H1 (cell line): ENCODE data around the gene FIBIN. TPM values are rescaled to one million over a fixed set of nuclear protein-coding genes. Genes with fewer than 3 reads are reported as not detected.

Source experiments
- CTCF ChIA-PET: fragments of 300-600 bp; sonication (Branson Sonifier 250); formaldehyde crosslinking; loops from one replicate; lab custom pipeline; 2021; ENCODE audit not compliant: partially characterized antibody; lab: Charles Lee
- POLR2A ChIA-PET: fragments of 300-600 bp; sonication (Branson Sonifier 250); formaldehyde crosslinking; loops from one replicate; lab custom pipeline; 2021; ENCODE audit warnings: inconsistent platforms; ENCODE audit not compliant: partially characterized antibody; lab: Charles Lee
- DNase-seq, 2 experiments: peaks; one replicate each; pipeline versions ENCODE4 v3.0.0 to v3.0.0-alpha.2; 2010 to 2022; ENCODE audit warnings: low spot score in 2 of 2, low read depth in 1 of 2, mixed read lengths in 1 of 2
- FAIRE-seq: peaks from 2 replicates; lab custom pipeline; 2011; peaks lifted over from hg19 to GRCh38; lab: Jason Lieb, UNC
- H2AFZ ChIP-seq: 2 replicates; pipeline ENCODE4 v1.8.1; 2012; ENCODE audit warnings: low read length, inconsistent platforms
- H2AK5ac ChIP-seq: 2 replicates; pipeline ENCODE4 v1.6.1; 2013; ENCODE audit warnings: low read depth, low read length
- H2BK120ac ChIP-seq: replicated peaks from 2 replicates; pipeline ENCODE3; 2013; ENCODE audit warnings: low read depth, low read length, inconsistent platforms
- H2BK12ac ChIP-seq: 2 replicates; pipeline ENCODE4 v1.6.1; 2013; ENCODE audit warnings: low read depth, low read length
- H2BK15ac ChIP-seq: 2 replicates; pipeline ENCODE4 v1.6.1; 2013; ENCODE audit warnings: low read length
- H2BK20ac ChIP-seq: 2 replicates; pipeline ENCODE4 v1.6.1; 2013; ENCODE audit warnings: low read length
- H2BK5ac ChIP-seq: 2 replicates; pipeline ENCODE4 v1.6.1; 2013; ENCODE audit warnings: low read depth, low read length
- H3K14ac ChIP-seq: 2 replicates; pipeline ENCODE4 v1.6.1; 2013; ENCODE audit warnings: inconsistent platforms; ENCODE audit not compliant: insufficient read length
- H3K18ac ChIP-seq: 2 replicates; pipeline ENCODE4 v1.6.1; 2013; ENCODE audit warnings: low read length; ENCODE audit errors: extremely low read depth
- H3K23ac ChIP-seq: 2 replicates; pipeline ENCODE4 v1.6.1; 2013; ENCODE audit warnings: inconsistent platforms; ENCODE audit not compliant: insufficient read length
- H3K23me2 ChIP-seq: 2 replicates; pipeline ENCODE4 v1.6.1; 2013; ENCODE audit warnings: low read depth, low read length
- H3K27ac ChIP-seq: 2 replicates; pipeline ENCODE4 v1.6.1; 2011; ENCODE audit warnings: low read depth, low read length, inconsistent platforms
- H3K27me3 ChIP-seq, 4 experiments: replicated peaks in 1 of 4; 1 replicate in 1 of 4; 2 replicates in 3 of 4; pipeline versions ENCODE4 v1.6.1 to v1.8.1; 2011 to 2013; ENCODE audit warnings: low read length in 3 of 4, mild to moderate bottlenecking in 3 of 4, inconsistent platforms in 2 of 4, mixed read lengths in 2 of 4, moderate library complexity in 1 of 4; ENCODE audit not compliant: control insufficient read depth in 3 of 4, insufficient read depth in 3 of 4; ENCODE audit errors: extremely low read depth in 1 of 4
- H3K36me3 ChIP-seq, 4 experiments: 2 replicates each; pipeline versions ENCODE4 v1.6.1 to v1.8.1; 2011 to 2013; ENCODE audit warnings: mild to moderate bottlenecking in 4 of 4, low read length in 3 of 4, moderate library complexity in 2 of 4, control low read depth in 1 of 4, inconsistent platforms in 1 of 4; ENCODE audit not compliant: insufficient read depth in 4 of 4, control insufficient read depth in 2 of 4
- H3K4ac ChIP-seq: replicated peaks from 2 replicates; pipeline ENCODE3; 2013; ENCODE audit warnings: low read length, low read depth, mixed read lengths, inconsistent platforms; ENCODE audit not compliant: insufficient read length
- H3K4me1 ChIP-seq, 4 experiments: replicated peaks in 1 of 4; 1 replicate in 1 of 4; 2 replicates in 3 of 4; pipeline versions ENCODE4 v1.6.1 to v1.8.1; 2011 to 2013; ENCODE audit warnings: low read length in 3 of 4, inconsistent platforms in 2 of 4, mixed read lengths in 1 of 4; ENCODE audit not compliant: insufficient read depth in 4 of 4, control insufficient read depth in 3 of 4
- H3K4me2 ChIP-seq, 2 experiments: 2 replicates each; pipeline versions ENCODE4 v1.6.1 to v1.8.1; 2011 to 2013; ENCODE audit warnings: low read depth in 2 of 2, low read length in 2 of 2, control low read depth in 1 of 2, inconsistent platforms in 1 of 2, mild to moderate bottlenecking in 1 of 2; ENCODE audit not compliant: insufficient read depth in 1 of 2
- H3K4me3 ChIP-seq, 4 experiments: fragments of 200-600, 300-600 bp in 1 of 4; sonication (generic), shearing (Covaris generic), sonication (Bioruptor Twin) in 1 of 4; 2 replicates each; pipeline versions ENCODE4 v1.5.1 to v1.8.1; 2011 to 2016; ENCODE audit warnings: low read length in 4 of 4, low read depth in 3 of 4, control low read depth in 2 of 4, inconsistent platforms in 2 of 4, mild to moderate bottlenecking in 2 of 4, mixed read lengths in 1 of 4, moderate library complexity in 1 of 4; ENCODE audit not compliant: insufficient read depth in 2 of 4; ENCODE audit errors: extremely low read depth in 1 of 4
- H3K56ac ChIP-seq: replicated peaks from 2 replicates; pipeline ENCODE3; 2013; ENCODE audit warnings: low read depth, mild to moderate bottlenecking, mixed read lengths, low read length, inconsistent platforms; ENCODE audit not compliant: insufficient read length
- H3K79me1 ChIP-seq: 2 replicates; pipeline ENCODE4 v1.6.1; 2013; ENCODE audit warnings: low read depth, low read length, control low read depth
- H3K79me2 ChIP-seq, 2 experiments: 2 replicates each; pipeline versions ENCODE4 v1.6.1 to v1.8.1; 2012 to 2013; ENCODE audit warnings: low read length in 2 of 2, mild to moderate bottlenecking in 2 of 2, inconsistent platforms in 1 of 2; ENCODE audit not compliant: insufficient read depth in 2 of 2, control insufficient read depth in 1 of 2
- H3K9ac ChIP-seq, 4 experiments: replicated peaks in 1 of 4; 1 replicate in 1 of 4; 2 replicates in 3 of 4; pipeline versions ENCODE4 v1.6.1 to v1.8.1; 2011 to 2013; ENCODE audit warnings: low read depth in 3 of 4, low read length in 3 of 4, control low read depth in 2 of 4, mild to moderate bottlenecking in 2 of 4, moderate library complexity in 2 of 4, inconsistent platforms in 1 of 4; ENCODE audit errors: extremely low read depth in 1 of 4
- H3K9me3 ChIP-seq, 2 experiments: 2 replicates each; pipeline versions ENCODE4 v1.6.1 to v1.8.1; 2012 to 2013; ENCODE audit warnings: mild to moderate bottlenecking in 2 of 2, moderate library complexity in 2 of 2, control low read depth in 1 of 2, inconsistent platforms in 1 of 2, low read depth in 1 of 2, low read length in 1 of 2, mixed read lengths in 1 of 2; ENCODE audit not compliant: insufficient read depth in 2 of 2
- H4K20me1 ChIP-seq, 2 experiments: replicated peaks in 1 of 2; 2 replicates each; pipeline versions ENCODE3 to v1.8.1; 2011 to 2013; ENCODE audit warnings: inconsistent platforms in 2 of 2, low read length in 2 of 2, mild to moderate bottlenecking in 1 of 2; ENCODE audit not compliant: insufficient read depth in 2 of 2, control insufficient read depth in 1 of 2
- H4K5ac ChIP-seq: 2 replicates; pipeline ENCODE4 v1.6.1; 2013; ENCODE audit warnings: low read length, low read depth, mixed read lengths, inconsistent platforms; ENCODE audit not compliant: insufficient read length
- H4K8ac ChIP-seq: 2 replicates; pipeline ENCODE4 v1.8.0; 2013; ENCODE audit warnings: mild to moderate bottlenecking, moderate library complexity, low read length, inconsistent platforms; ENCODE audit not compliant: insufficient read depth; ENCODE audit errors: extremely low read depth
- H4K91ac ChIP-seq: replicated peaks from 2 replicates; pipeline ENCODE3; 2013; ENCODE audit warnings: low read length, mixed read lengths, inconsistent platforms; ENCODE audit not compliant: insufficient read length
- ASH2L ChIP-seq: fragments of 200-600, 300-600 bp; sonication (generic); IDR thresholded peaks from one replicate; pipeline ENCODE4 v1.7.1; 2017; ENCODE audit warnings: low read length
- BCL11A ChIP-seq, 2 experiments: IDR thresholded peaks; one replicate each; pipeline ENCODE4 v1.6.1; 2011; ENCODE audit warnings: low read depth in 2 of 2, low read length in 2 of 2, mild to moderate bottlenecking in 2 of 2
- CTBP2 ChIP-seq: IDR thresholded peaks from 2 replicates; pipeline ENCODE4 v1.7.0; 2011; ENCODE audit warnings: borderline replicate concordance, mild to moderate bottlenecking, moderate library complexity, mixed read lengths, low read length; ENCODE audit not compliant: insufficient read depth, insufficient read length
- GTF2F1 ChIP-seq: IDR thresholded peaks from 2 replicates; pipeline ENCODE4 v1.6.1; 2012; ENCODE audit warnings: low read depth, low read length, improper control_type of control experiment, borderline replicate concordance
- NANOG ChIP-seq: IDR thresholded peaks from 2 replicates; pipeline ENCODE4 v1.6.1; 2011; ENCODE audit warnings: low read length, low read depth, mild to moderate bottlenecking, inconsistent platforms; ENCODE audit not compliant: insufficient read depth, poor library complexity, severe bottlenecking
- POU5F1 ChIP-seq: IDR thresholded peaks from 2 replicates; pipeline ENCODE4 v1.6.1; 2011; ENCODE audit warnings: low read depth, mild to moderate bottlenecking, low read length, moderate library complexity
- TAF7 ChIP-seq: optimal IDR thresholded peaks from 2 replicates; pipeline ENCODE3; 2011; ENCODE audit warnings: low read depth, mild to moderate bottlenecking, inconsistent platforms, low read length, moderate library complexity, borderline replicate concordance
- YY1 ChIP-seq: IDR thresholded peaks from 2 replicates; pipeline ENCODE4 v1.6.1; 2011; ENCODE audit warnings: low read depth, mild to moderate bottlenecking, low read length
- WGBS, 2 experiments: shearing (Covaris generic) in 1 of 2; methylation state at CpG; one replicate each; pipeline versions ENCODE4 v1.1.6 to v1.1.7; 2013 to 2015; ENCODE audit warnings: low lambda C conversion rate in 2 of 2, mixed read lengths in 2 of 2, inconsistent platforms in 1 of 2, low coverage in 1 of 2, missing lambda C conversion rate in 1 of 2; ENCODE audit not compliant: insufficient replicate concordance in 2 of 2, insufficient coverage in 1 of 2, insufficient read length in 1 of 2; ENCODE audit errors: extremely low coverage in 1 of 2, missing lambda C conversion rate in 1 of 2; 5-methylcytosine and 5-hydroxymethylcytosine counted together
- polyA plus RNA-seq, 7 experiments: library from polyadenylated mRNA; depleted of rRNA in 3 of 7; stranded (reverse) in 5 of 7; unstranded in 2 of 7; fragments of >200 nt in 5 of 7; fragments of 200-250 nt in 2 of 7; gene quantifications; 1 replicate in 5 of 7; 2 replicates in 1 of 7; 4 replicates in 1 of 7; pipeline versions ENCODE4 v1.2.1 to v1.2.3, GENCODE V29; 2011 to 2013; ENCODE audit warnings: missing spikeins in 2 of 7, mixed read lengths in 2 of 7
- total RNA-seq: library from RNA; stranded (reverse); fragmentation: NEBNext Ultra II Directional; extraction: Animal tissue kit (Norgen Biotek cat#: 25700); gene quantifications from 2 replicates; pipeline ENCODE4 v1.2.1, GENCODE V29; 2021

FIBIN gene
- total and polyA plus RNA-seq, 2 of the 8 experiments (the other 6 are each of a cell fraction or from before 2014, with no cell fraction given), result 0.38 to 0.45 TPM

GRCh38 chr11:26949846-26950245, 44.1 kb upstream of the FIBIN start:
- Histone ChIP-seq H3K9ac (no peak overlapping the region), H4K20me1 (no peaks in the 10 kb centered on the region), H3K79me2 (no peaks in the 10 kb centered on the region), H3K4me3 (no peak overlapping the region), H3K14ac (no peak overlapping the region), H3K9me3 (no peaks in the 10 kb centered on the region), H3K18ac (no peak overlapping the region), H2BK5ac (no peak overlapping the region; the same call in 1 of the 2 replicates), H3K56ac (no peak overlapping the region), H2BK15ac (no peak overlapping the region), H3K4me1 (peaks cover 0 to 4% (median under 1%) of the 10 kb centered on the region in 4 experiments; a peak in 3 of 7 replicates), H2BK12ac (no peak overlapping the region), H3K36me3 (no peaks in the 10 kb centered on the region), H3K27me3 (no peaks in the 10 kb centered on the region), H2BK20ac (no peak overlapping the region; the same call in 1 of the 2 replicates), H2AK5ac (no peak overlapping the region), H3K79me1 (no peaks in the 10 kb centered on the region), H3K23me2 (no peaks in the 10 kb centered on the region), H3K4ac (no peak overlapping the region), H2AFZ (no peak overlapping the region), H3K4me2 (no peak overlapping the region), H4K8ac (no peak overlapping the region), H4K91ac (no peak overlapping the region), H4K5ac (no peak overlapping the region), H2BK120ac (no peak overlapping the region), H3K27ac (no peak overlapping the region), H3K23ac (no peak overlapping the region)
- FAIRE-seq, result no peak
- 92% methylated on average over 2 of the region's 2 CpGs; no CpG with 5 or more reads in 1 of the 2 experiments for WGBS, 2 experiments
- ChIA-PET POLR2A (no interaction called here), CTCF (interaction anchor here (0.8 to 1.3 kb wide), 3 partner anchors 14 to 208 kb away, joined by 3 to 4 read pairs (median 3); no protein-coding TSS in a partner anchor)
- no peak for DNase-seq
- TF ChIP-seq NANOG (no peak), GTF2F1 (no peak), TAF7 (no peak), POU5F1 (no peak), ASH2L (no peak), YY1 (no peak), CTBP2 (no peak), BCL11A (IDR thresholded peaks at IDR 0.05; ENCODE audit: low read depth in 2 of 2, low read length in 2 of 2) (no peak)
